GM19452 (cell line): ENCODE data around the gene CAMTA1.

Experiments
- ATAC-seq: cut with Tn5 transposase; IDR thresholded peaks from one replicate; pipeline ENCODE4 v1.9.1; 2021; ENCODE audit not compliant: unreplicated experiment

The CAMTA1 gene

GRCh38 chr1:7177438-7178146 lies 392.3 kb downstream of the CAMTA1 start:
- ATAC-seq, result no peak

- no peak for ATAC-seq
These were observed 393.1 kb downstream of the CAMTA1 start for GRCh38 chr1:7178336-7178735.

- ATAC-seq, result no peak
These were observed 393.5 kb downstream of the CAMTA1 start for GRCh38 chr1:7178741-7179140.

GRCh38 chr1:7185721-7186120 lies 400.5 kb downstream of the CAMTA1 start:
- no peak for ATAC-seq

DNA sequence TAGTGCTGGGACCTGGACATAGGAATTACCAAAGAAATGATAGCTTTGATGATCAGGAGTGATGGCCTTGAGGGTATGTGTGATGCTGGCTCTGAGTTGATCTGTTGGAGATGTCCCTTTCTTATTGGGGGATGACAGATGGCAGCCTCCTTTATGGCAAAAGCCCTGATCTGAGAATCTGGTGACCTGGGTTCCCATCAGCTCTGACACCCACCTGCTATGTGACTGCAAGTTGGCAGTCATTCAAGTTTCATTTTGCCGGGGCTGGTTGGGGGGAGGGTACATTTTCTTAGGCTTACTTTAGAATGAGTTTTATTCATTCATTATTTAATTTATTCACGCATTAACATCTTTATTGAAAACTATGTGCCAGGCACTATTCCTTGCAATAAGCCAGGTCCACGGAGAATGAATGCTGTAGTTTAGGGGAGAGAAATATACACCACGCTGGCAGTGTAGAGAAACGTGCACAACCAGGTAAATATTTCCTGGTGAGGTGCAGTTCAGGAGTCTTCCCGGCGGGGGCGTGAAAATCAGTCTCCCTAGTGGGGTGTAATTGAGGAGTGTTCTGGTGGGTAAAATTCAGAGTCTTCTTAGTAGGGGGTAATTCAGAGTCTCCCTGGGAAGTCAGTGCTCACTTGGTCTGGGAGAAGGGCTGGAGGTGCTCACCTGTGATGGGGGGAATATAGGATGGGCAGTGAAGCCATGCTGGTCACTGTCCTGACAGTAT lies 401.3 kb downstream of the CAMTA1 start:
- ATAC-seq, result no peak

GRCh38 chr1:7187112-7187493 lies 401.8 kb downstream of the CAMTA1 start:
- no peak for ATAC-seq

- no peak for ATAC-seq
These were observed 405.0 kb downstream of the CAMTA1 start for GRCh38 chr1:7190261-7190660.

GRCh38 chr1:7192453-7192852 lies 407.2 kb downstream of the CAMTA1 start:
- ATAC-seq, result no peak

DNA sequence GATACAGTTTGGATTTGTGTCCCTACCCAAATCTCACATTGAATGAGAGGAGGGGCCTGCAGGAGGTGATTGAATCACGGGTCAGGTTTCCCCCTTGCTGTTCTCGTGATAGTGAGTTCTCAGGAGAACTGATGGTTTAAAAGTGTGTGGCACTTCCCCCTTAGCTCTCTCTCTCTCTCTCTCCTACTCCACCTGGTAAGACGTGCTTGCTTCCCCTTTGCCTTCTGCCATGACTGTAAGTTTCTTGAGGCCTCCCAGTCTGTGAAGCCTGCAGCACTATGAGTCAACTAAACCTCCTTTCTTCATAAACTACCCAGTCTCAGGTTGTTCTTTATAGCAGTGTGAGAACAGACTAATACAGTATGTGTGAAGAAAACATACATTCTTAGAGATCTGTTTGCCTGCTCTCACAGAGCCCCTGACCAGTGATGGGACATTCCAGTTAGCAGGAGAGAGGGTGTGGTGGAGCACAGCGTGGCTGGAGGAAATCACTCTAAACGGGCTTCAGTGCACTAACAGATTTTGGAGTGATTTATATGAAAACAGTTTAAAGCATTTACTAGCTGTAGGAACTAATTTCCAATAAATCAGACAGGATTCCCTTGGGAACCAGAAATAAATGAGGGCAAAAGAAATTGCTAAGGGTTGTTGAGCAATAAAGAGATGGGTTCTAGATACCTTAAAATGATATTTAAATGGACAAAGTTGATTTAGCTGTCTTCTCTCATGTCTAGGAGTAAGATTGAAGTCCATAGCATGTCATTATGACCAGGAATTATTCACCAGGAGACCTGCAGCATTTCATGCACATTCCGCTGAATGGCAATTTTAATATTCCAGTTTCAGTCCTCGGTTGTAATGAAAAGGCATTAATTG lies 411.0 kb downstream of the CAMTA1 start:
- ATAC-seq, result no peak

GRCh38 chr1:7198664-7199063 lies 413.4 kb downstream of the CAMTA1 start:
- ATAC-seq, result no peak

DNA sequence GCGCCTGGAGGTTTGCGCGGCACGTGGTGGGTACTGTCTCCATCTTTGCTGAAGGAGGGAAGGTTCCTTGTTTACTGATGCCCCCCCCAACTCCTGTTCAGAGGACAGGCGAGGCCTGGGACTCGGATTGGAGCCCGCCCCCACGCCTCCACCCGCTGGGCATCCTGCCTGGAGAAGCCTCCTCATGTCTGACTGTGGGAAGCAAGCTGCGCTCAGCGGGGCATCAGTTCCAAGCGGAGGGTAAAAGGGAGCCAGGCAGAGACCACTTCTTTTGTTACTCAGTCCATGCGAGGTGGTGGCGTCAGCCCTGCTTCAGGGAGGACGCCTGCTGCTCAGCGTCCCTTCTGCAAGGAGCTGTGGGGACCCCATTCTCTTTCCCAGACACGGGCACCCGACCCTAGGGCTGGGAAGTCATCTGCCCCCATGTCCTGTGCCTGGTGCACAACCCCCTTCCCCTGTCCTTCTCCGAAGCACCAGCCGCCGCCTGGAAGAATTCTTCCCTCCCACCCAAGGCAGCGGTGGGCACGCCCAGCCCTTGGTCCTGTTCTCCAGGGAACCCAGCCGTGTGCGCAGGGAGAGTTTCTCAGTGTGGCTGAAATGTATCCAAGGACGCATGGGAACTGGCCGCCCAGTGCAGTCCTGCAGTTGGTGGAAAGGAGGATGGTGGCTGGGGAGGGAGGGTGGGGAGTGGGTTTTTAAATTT lies 414.0 kb downstream of the CAMTA1 start:
- no peak for ATAC-seq

DNA sequence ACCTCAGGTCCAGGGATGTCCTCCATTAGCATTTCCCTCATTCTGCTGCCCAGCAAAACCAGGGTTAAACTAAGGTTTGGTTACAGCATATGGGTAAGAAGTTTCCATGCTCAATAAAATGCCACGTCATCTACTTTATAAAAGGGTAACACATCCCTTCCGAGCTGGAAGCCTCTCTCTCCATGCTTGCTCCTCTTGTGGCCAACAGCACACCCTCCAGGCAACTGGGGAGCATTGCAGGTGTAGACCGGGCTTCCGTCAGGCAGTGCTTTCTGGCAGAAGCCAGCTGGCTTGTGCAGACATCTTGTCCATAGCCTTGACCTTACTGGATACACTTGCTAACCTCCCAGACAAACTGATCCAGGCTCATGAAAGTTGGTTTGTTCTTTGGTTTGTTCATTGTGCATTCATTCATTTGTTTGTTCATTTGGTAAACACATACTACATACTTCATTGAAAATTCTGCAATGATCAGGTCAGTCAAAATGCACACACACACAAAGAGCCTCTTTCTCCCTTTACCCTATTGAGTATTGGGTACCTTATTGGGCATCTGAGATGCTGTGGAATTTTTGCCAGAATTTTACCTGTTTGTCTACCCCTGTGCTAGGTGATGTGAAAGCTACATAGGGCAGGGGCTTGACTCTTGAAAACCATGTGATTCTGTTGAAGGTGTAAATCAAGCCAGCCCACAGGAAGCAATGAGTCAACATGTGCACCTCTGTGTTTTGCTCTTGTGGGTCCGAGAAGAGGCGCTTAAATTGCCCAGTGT lies 422.8 kb downstream of the CAMTA1 start:
- no peak for ATAC-seq

- ATAC-seq, result no peak
These were observed 423.5 kb downstream of the CAMTA1 start for GRCh38 chr1:7208647-7209180.

DNA sequence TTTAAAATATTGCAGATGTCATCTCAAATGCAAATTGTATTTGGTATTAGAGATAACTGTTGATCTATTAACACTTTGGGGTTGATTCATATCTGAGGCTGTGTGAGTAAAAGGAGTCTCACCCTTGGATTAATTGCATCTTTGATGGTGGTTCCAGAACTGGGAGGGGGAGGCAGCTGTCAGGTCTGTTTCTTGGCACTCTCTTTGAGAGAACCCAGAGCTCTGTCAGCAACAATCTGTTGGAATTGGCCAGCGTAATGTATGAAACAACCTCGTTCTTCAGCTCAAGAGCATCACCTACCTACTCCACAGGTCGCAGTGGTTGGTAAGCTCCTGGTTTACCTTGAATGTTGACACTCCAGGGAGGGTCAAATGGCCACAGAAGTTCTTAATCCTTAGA lies 424.1 kb downstream of the CAMTA1 start:
- ATAC-seq, result no peak

DNA sequence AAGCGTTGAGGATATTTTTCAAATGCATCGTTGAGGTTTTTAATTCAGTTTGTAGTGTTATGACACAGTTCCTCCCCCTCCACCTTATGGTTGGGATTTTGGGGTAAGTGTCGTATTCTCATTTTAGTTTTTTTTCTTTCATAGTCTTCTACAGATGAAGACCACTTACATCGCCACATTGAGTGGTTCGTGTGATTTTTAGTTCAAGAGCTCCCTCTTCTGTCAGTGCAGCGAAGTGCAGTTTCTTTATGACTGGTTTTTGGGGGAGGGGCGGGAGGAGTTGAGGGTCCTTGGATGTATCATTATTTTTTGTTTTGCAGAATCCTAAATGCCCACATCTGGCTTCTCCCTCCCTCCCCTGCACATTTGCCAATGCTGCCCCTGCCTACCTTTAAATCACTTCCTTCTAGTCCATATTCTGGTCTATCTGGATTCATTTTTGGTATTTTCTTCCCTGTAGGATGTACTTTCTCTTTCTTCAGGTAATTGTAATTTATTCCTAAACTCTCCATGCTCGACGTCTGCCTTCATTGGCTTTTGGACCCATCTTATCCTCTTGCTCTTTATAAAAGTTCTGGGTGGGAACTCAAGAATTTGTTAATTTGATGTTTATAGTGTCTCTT lies 433.1 kb downstream of the CAMTA1 start:
- no peak for ATAC-seq

DNA sequence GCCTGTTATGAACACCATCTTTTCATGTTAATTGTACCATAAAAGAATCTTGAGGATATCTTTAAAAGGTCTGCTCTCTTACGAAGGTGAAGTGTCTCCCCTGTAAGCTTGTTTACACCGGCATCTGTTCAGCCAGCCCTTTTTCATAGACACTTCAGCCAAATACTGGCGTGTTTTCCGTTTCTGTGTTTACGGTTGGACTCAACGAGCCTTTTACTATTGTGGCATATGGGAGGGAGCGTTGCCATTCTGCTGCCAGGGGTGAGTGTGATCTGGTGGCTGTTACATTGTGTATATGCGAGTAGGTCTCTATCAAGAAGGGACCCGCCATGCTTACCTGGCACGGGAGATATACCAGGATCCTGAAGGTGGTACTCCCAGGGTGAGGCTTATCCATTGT lies 433.8 kb downstream of the CAMTA1 start:
- ATAC-seq, result no peak

GRCh38 chr1:7220007-7220406 lies 434.8 kb downstream of the CAMTA1 start:
- no peak for ATAC-seq

DNA sequence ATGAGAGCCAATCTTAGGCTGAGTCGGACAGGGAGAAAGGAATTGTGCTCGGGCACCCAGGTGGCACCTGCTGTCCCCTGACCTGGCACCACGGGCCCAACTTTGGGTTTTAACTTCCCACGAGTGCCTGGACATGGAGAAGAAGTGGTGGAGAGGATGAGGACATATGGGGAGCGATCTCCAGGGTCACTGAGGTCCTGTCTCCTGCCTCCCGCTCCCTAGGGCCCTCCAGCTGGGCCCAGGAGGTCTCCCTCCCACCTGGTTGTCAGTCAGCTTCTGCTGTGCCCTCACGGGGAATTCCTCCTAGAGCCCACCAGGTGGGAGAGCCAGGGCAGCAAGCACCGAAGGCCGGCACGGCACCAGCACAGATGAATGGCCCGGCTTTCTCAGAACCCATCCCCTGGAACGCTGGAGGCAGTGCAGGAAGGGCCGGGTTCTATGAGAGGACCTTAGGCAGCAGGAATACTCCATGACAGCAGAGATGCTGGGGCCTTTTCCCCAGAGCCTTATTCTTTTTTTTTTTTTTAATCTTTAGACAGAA lies 435.5 kb downstream of the CAMTA1 start:
- no peak for ATAC-seq
